Measurements from ENCODE around the gene KCNH2. TPM values are rescaled to one million over a fixed set of nuclear protein-coding genes. Genes with fewer than 3 reads are reported as not detected.

The KCNH2 gene
- total RNA-seq, 2 experiments from 2014 or later: 5.8 to 7.5 TPM

DNA sequence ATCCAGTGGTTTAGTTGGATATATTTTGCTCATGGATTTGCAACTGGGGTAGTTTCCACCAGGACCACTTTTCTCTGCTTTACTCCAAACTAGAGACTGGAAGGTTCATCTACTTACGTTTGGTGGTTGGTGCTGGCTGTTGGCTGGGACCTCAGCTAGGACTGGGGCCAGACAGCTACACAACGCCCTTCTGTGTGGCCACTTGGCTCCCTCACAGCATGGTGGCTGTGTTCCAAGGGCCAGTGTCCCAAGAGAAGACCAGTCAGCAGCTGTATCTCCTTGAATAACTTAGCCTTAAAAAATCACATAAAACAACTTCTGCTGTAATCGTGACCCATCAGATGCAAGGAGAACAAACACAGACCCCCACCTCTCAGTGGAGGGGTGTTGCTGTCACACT, 4.2 kb upstream of the KCNH2 start:
- no peaks in the 10 kb centered on the region for H3K9me2 ChIP-seq (ENCODE audit: insufficient read depth, low read length)
- H4K20me1 ChIP-seq (ENCODE audit: insufficient read depth, low read length): no peaks in the 10 kb centered on the region
- no peak overlapping the region for H3K4me2 ChIP-seq (ENCODE audit: low read length)
- no peak overlapping the region for H3K4me3 ChIP-seq (ENCODE audit: low read depth, low read length, poor library complexity, severe bottlenecking)
- peaks cover 12% of the 10 kb centered on the region for H3K4me1 ChIP-seq (ENCODE audit: insufficient read depth, low read length, poor library complexity, severe bottlenecking)
- DNase-seq (ENCODE audit: low spot score): no peak
- TF ChIP-seq, protein P1, sequence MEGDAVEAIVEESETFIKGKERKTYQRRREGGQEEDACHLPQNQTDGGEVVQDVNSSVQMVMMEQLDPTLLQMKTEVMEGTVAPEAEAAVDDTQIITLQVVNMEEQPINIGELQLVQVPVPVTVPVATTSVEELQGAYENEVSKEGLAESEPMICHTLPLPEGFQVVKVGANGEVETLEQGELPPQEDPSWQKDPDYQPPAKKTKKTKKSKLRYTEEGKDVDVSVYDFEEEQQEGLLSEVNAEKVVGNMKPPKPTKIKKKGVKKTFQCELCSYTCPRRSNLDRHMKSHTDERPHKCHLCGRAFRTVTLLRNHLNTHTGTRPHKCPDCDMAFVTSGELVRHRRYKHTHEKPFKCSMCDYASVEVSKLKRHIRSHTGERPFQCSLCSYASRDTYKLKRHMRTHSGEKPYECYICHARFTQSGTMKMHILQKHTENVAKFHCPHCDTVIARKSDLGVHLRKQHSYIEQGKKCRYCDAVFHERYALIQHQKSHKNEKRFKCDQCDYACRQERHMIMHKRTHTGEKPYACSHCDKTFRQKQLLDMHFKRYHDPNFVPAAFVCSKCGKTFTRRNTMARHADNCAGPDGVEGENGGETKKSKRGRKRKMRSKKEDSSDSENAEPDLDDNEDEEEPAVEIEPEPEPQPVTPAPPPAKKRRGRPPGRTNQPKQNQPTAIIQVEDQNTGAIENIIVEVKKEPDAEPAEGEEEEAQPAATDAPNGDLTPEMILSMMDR (conservative IDR thresholded peaks at IDR 0.05; ENCODE audit: low read length): no peak
- TF ChIP-seq EZH2phosphoT487 (IDR thresholded peaks at IDR 0.05; ENCODE audit: borderline replicate concordance, low read depth, low read length): no peak
- POLR2A ChIA-PET: interaction anchor here (0.6 kb wide), 1 partner anchor 48 kb away, joined by 5 read pairs; no protein-coding TSS in a partner anchor
- H2AFZ ChIP-seq (ENCODE audit: low read length): no peak overlapping the region
- no peaks in the 10 kb centered on the region for H3K79me2 ChIP-seq (ENCODE audit: insufficient read depth, low read depth, low read length)
- H3K36me3 ChIP-seq (ENCODE audit: insufficient read depth, low read length): no peaks in the 10 kb centered on the region
- CTCF ChIA-PET (ENCODE audit: unreplicated experiment): no interaction called here
- no TSS peak for BruUV-seq (replicated peaks)
- no peak overlapping the region for H3K27ac ChIP-seq (ENCODE audit: low read depth, low read length, poor library complexity, severe bottlenecking)
- no peaks in the 10 kb centered on the region for H3K9me3 ChIP-seq (ENCODE audit: low read length)
- intact Hi-C loops (cut with micrococcal nuclease; ENCODE audit: unreplicated experiment): no loop called here

GRCh38 chr7:150981644-150982043, 3.5 kb upstream of the KCNH2 start:
- ChIA-PET POLR2A (no interaction called here), CTCF (ENCODE audit: unreplicated experiment) (no interaction called here)

DNA sequence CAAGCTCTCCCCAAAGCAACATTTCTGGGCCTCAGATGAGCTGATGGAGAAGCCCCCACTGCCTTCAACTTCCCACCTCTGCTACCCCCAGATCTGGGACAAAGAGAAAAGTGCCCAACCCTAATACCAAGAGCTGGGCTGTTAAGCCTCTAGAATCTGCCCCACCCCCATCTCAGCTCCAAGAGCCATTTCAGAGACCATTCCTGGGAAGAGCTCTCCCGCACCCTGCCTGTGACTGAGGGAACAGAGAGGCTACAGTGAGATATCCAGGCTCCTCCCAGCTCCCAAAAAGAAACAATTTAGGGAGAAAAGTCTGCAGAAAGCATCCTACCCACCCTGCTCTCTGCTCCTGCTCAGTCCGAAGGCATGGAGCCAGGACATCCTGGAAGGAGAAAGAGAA, 2.5 kb upstream of the KCNH2 start:
- no TSS peak for BruUV-seq (replicated peaks)
- Histone ChIP-seq H3K4me2 (ENCODE audit: low read length) (no peak overlapping the region), H2AFZ (ENCODE audit: low read length) (no peak overlapping the region), H3K9me3 (ENCODE audit: low read length) (no peaks in the 10 kb centered on the region), H4K20me1 (ENCODE audit: insufficient read depth, low read length) (no peaks in the 10 kb centered on the region), H3K27ac (ENCODE audit: low read depth, low read length, poor library complexity, severe bottlenecking) (no peak overlapping the region), H3K9me2 (ENCODE audit: insufficient read depth, low read length) (no peaks in the 10 kb centered on the region), H3K79me2 (ENCODE audit: insufficient read depth, low read depth, low read length) (no peaks in the 10 kb centered on the region), H3K4me3 (ENCODE audit: low read depth, low read length, poor library complexity, severe bottlenecking) (no peak overlapping the region), H3K4me1 (ENCODE audit: insufficient read depth, low read length, poor library complexity, severe bottlenecking) (peaks cover 29% of the 10 kb centered on the region), H3K36me3 (ENCODE audit: insufficient read depth, low read length) (no peaks in the 10 kb centered on the region)
- no peak for TF ChIP-seq EZH2phosphoT487 (IDR thresholded peaks at IDR 0.05; ENCODE audit: borderline replicate concordance, low read depth, low read length)
- TF ChIP-seq, protein P1 (conservative IDR thresholded peaks at IDR 0.05; ENCODE audit: low read length): no peak
- ChIA-PET CTCF (ENCODE audit: unreplicated experiment) (interaction anchor here (0.6 kb wide), 1 partner anchor 84 kb away, joined by 3 read pairs; no protein-coding TSS in a partner anchor), POLR2A (interaction anchor here (1.1 kb wide), 1 partner anchor 14 kb away, joined by 4 read pairs; no protein-coding TSS in a partner anchor)
- intact Hi-C loops (cut with micrococcal nuclease; ENCODE audit: unreplicated experiment): no loop called here
- no peak for DNase-seq (ENCODE audit: low spot score)

More at GRCh38 chr7:150981644-150982043, 3.5 kb upstream of the KCNH2 start:
- no peaks in the 10 kb centered on the region for H3K9me3 ChIP-seq (ENCODE audit: low read length)
- intact Hi-C loops (cut with micrococcal nuclease; ENCODE audit: unreplicated experiment): no loop called here
- H3K9me2 ChIP-seq (ENCODE audit: insufficient read depth, low read length): no peaks in the 10 kb centered on the region
- no peaks in the 10 kb centered on the region for H3K36me3 ChIP-seq (ENCODE audit: insufficient read depth, low read length)
- no peak overlapping the region for H3K4me3 ChIP-seq (ENCODE audit: low read depth, low read length, poor library complexity, severe bottlenecking)
- TF ChIP-seq, protein P1 (conservative IDR thresholded peaks at IDR 0.05; ENCODE audit: low read length): no peak
- no peak for TF ChIP-seq EZH2phosphoT487 (IDR thresholded peaks at IDR 0.05; ENCODE audit: borderline replicate concordance, low read depth, low read length)
- no peak for DNase-seq (ENCODE audit: low spot score)
- H3K4me1 ChIP-seq (ENCODE audit: insufficient read depth, low read length, poor library complexity, severe bottlenecking): peaks cover 19% of the 10 kb centered on the region
- no TSS peak for BruUV-seq (replicated peaks)
- no peak overlapping the region for H2AFZ ChIP-seq (ENCODE audit: low read length)
- H3K79me2 ChIP-seq (ENCODE audit: insufficient read depth, low read depth, low read length): no peaks in the 10 kb centered on the region
- no peak overlapping the region for H3K27ac ChIP-seq (ENCODE audit: low read depth, low read length, poor library complexity, severe bottlenecking)
- H4K20me1 ChIP-seq (ENCODE audit: insufficient read depth, low read length): no peaks in the 10 kb centered on the region
- no peak overlapping the region for H3K4me2 ChIP-seq (ENCODE audit: low read length)
